ENCODE results near the gene GYS2. TPM values are rescaled to one million over a fixed set of nuclear protein-coding genes. Genes with fewer than 3 reads are reported as not detected.

GYS2 gene
- total RNA-seq, 1 donor from 2014 or later, result 0.08 TPM

DNA sequence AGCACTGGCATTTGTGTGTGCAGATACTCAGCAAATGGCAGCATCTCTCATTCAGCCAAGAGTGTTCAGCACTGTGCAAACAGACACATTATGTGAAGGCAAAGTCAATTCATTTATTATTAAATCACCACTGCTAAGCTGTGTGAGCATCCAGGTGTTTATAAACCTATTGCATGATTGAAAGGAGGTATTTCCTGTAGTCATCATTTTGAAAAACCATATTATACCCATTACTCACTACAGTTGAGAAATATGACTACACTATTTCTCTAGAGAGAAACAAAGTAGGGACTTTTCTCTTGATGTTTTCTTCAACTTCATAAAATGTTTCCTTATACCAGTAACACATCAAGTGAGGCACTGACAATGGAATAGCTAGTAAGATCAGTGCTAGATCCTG, 64.8 kb downstream of the GYS2 start:
- Mint-ChIP-seq H3K27me3 (ENCODE audit: unreplicated experiment) (no peaks in the 10 kb centered on the region), H3K9me3 (ENCODE audit: unreplicated experiment) (no peaks in the 10 kb centered on the region), H3K4me3 (ENCODE audit: unreplicated experiment) (no peak overlapping the region)

DNA sequence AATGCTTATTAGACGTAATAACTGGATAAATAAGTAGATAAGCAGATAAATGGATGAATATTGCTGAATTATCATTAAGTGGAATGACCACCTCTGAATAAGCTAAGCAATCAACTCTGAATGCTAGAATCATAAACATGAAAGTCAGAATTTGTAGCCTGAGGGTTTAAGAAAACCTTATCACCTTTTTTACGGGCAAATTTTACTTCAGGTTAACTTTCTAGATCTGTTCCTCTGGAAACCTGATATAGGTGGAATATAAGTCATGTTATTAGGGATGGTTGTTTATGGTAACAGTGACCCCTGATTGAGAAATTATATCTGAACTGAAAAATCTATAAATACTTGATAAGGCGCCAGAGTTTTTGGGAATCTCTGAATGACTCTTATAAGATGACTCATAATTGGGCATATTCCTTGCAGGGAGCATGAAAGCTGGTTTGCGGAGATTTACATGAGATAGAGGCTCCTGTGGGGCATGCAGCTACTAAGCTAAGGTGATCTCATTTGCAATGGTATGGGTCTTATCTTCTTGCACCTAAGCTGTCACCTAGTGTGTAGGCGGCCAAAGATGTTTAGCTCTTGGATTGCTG, 66.5 kb downstream of the GYS2 start:
- TF ChIP-seq, protein P1, sequence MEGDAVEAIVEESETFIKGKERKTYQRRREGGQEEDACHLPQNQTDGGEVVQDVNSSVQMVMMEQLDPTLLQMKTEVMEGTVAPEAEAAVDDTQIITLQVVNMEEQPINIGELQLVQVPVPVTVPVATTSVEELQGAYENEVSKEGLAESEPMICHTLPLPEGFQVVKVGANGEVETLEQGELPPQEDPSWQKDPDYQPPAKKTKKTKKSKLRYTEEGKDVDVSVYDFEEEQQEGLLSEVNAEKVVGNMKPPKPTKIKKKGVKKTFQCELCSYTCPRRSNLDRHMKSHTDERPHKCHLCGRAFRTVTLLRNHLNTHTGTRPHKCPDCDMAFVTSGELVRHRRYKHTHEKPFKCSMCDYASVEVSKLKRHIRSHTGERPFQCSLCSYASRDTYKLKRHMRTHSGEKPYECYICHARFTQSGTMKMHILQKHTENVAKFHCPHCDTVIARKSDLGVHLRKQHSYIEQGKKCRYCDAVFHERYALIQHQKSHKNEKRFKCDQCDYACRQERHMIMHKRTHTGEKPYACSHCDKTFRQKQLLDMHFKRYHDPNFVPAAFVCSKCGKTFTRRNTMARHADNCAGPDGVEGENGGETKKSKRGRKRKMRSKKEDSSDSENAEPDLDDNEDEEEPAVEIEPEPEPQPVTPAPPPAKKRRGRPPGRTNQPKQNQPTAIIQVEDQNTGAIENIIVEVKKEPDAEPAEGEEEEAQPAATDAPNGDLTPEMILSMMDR (IDR thresholded peaks at IDR 0.05; ENCODE audit: unreplicated experiment), result no peak
- H3K27ac Mint-ChIP-seq (ENCODE audit: unreplicated experiment), result no peak overlapping the region
- no peaks in the 10 kb centered on the region for H3K9me3 Mint-ChIP-seq (ENCODE audit: unreplicated experiment)
- no peak for DNase-seq (ENCODE audit: low spot score)
- no peak overlapping the region for H3K4me3 Mint-ChIP-seq (ENCODE audit: unreplicated experiment)
- H3K27me3 Mint-ChIP-seq (ENCODE audit: unreplicated experiment), result no peaks in the 10 kb centered on the region
- H3K36me3 Mint-ChIP-seq (ENCODE audit: low read depth, unreplicated experiment), result no peaks in the 10 kb centered on the region
- H3K4me1 Mint-ChIP-seq (ENCODE audit: unreplicated experiment), result no peaks in the 10 kb centered on the region

More for the DNA sequence above, 64.8 kb downstream of the GYS2 start:
- DNase-seq (ENCODE audit: low spot score), result no peak
- Mint-ChIP-seq H3K27ac (ENCODE audit: unreplicated experiment) (no peak overlapping the region), H3K4me1 (ENCODE audit: unreplicated experiment) (no peaks in the 10 kb centered on the region), H3K36me3 (ENCODE audit: low read depth, unreplicated experiment) (no peaks in the 10 kb centered on the region)
- TF ChIP-seq, protein P1 (IDR thresholded peaks at IDR 0.05; ENCODE audit: unreplicated experiment), result no peak

DNA sequence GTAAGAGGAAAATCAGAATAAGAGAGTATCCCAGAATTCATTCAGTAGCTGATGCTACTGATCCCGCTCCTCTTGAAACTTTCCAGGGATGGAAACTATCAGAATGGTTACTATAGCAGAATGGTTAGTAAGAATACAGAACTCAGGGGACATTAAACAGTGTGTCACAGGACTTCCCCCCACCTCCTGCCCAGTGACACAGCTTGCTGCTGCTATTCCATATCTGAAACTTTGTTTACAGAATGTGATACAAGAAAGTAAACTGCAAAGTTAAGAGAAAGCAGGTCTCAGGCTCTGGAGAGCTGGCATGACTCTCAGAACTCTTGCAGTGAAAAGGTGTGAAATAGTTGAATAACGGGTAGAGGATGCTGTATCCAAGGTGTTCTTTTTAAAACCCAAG, 75.2 kb downstream of the GYS2 start:
- no peaks in the 10 kb centered on the region for H3K4me1 Mint-ChIP-seq (ENCODE audit: unreplicated experiment)

DNA sequence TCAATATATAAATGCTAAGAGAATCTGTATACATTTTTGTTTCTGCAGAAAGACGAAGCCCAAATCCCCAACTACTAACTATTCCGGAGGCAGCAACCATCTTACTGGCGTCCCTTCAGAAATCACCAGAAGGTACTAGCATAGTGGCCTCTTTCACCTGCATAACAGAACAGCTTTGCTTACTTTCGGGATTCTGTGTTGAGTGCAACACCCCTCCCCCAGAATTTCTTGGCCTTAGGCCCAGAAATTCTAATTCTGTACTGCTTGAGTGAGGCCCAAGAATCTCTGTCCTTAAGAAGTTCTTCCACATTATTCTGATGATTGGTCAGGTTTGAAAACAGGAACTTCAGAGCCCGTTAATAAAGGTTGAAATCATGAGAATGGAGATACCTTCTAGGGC, 75.7 kb downstream of the GYS2 start:
- no peak overlapping the region for H3K4me3 Mint-ChIP-seq (ENCODE audit: unreplicated experiment)
- H3K27me3 Mint-ChIP-seq (ENCODE audit: unreplicated experiment), result peaks cover 1% of the 10 kb centered on the region
- no peaks in the 10 kb centered on the region for H3K4me1 Mint-ChIP-seq (ENCODE audit: unreplicated experiment)

More for the DNA sequence above, 75.2 kb downstream of the GYS2 start:
- TF ChIP-seq, protein P1 (IDR thresholded peaks at IDR 0.05; ENCODE audit: unreplicated experiment), result no peak
- no peaks in the 10 kb centered on the region for H3K9me3 Mint-ChIP-seq (ENCODE audit: unreplicated experiment)
- no peak overlapping the region for H3K4me3 Mint-ChIP-seq (ENCODE audit: unreplicated experiment)
- H3K36me3 Mint-ChIP-seq (ENCODE audit: low read depth, unreplicated experiment), result no peaks in the 10 kb centered on the region
- no peak overlapping the region for H3K27ac Mint-ChIP-seq (ENCODE audit: unreplicated experiment)
- H3K27me3 Mint-ChIP-seq (ENCODE audit: unreplicated experiment), result peaks cover under 1% of the 10 kb centered on the region
- DNase-seq (ENCODE audit: low spot score), result no peak

More for the DNA sequence above, 75.7 kb downstream of the GYS2 start:
- no peaks in the 10 kb centered on the region for H3K36me3 Mint-ChIP-seq (ENCODE audit: low read depth, unreplicated experiment)
- DNase-seq (ENCODE audit: low spot score), result no peak
- H3K27ac Mint-ChIP-seq (ENCODE audit: unreplicated experiment), result no peak overlapping the region
- TF ChIP-seq, protein P1 (IDR thresholded peaks at IDR 0.05; ENCODE audit: unreplicated experiment), result no peak
- H3K9me3 Mint-ChIP-seq (ENCODE audit: unreplicated experiment), result no peaks in the 10 kb centered on the region
